ENCODE data around the gene BBS4. TPM values are rescaled to one million over a fixed set of nuclear protein-coding genes. Genes with fewer than 3 reads are reported as not detected.

Gene BBS4
- total and polyA plus RNA-seq, 8 donors = 8.6 to 19.2 (median 10.4) TPM

DNA sequence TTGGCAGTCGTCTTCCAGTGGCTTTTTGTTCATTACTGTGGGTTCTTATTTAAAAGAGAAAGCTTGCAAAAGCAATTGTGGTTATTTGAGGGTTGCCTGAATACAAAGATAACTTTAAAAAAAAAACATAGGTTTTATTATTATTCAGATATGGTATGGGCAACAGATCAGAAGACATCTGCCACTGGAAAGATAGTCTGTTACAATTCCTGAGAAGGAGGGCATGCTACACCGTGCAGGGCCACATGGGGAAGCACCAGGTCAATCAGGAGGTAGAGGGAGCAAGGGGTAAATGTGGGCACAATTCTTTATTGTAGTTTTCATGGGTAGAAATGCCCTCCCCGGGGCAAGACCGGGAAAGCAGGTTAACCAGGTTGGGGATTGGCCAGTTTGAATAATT lies 46.5 kb downstream of the BBS4 start:
- 86 to 88% methylated on average over 4 of the region's 4 CpGs for whole genome bisulfite sequencing, 2 donors
- no peaks in the 10 kb centered on the region for H3K9me3 ChIP-seq
- intact Hi-C loops (cut with DNase I) = no loop called here
- FAIRE-seq (no peak), ATAC-seq (no peak), DNase-seq (no peak)
- peaks cover 4 to 21% (median 10%) of the 10 kb centered on the region in 3 donors for H3K36me3 ChIP-seq
- no peaks in the 10 kb centered on the region for H3K27me3 ChIP-seq
- H3K4me1 ChIP-seq = no peaks in the 10 kb centered on the region
- no peak for TF ChIP-seq CTCF (IDR thresholded peaks at IDR 0.05)
- no peak overlapping the region for H3K27ac ChIP-seq
- no peak overlapping the region for H3K4me3 ChIP-seq

DNA sequence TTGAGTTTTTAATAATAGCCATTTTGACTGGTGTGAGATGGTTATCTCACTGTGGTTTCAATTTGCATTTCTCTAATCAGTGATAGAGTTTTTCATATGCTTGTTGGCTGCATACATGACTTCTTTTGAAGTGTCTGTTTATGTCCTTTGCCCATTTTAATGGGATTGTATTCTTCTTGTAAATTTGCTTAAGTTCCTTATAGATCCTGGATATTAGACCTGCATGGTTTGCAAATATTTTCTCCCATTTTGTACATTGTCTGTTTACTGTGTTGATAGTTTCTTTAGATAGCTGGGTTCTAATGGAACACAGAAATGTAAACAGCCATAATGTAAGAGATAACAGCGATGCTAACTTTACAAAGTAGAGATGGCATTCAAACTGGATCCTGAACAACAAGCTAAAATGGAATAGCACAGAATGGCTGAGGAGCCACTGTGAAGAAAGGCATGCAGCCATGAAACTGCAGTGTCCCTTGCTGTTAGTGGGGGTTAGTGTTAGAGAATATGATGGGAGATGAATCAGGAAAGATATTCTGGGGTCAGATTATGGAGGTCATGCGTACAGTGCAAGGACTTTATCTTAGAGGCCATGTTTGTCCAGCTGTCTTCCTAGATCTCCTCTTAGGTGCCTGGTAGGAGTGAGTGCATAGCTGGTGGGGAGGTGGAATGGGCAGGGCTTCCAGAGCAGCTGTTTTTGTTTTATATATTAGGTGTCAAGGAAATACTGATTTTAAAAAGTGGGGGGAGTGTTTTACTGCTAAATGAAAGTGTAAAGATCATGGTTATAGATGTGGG lies 48.1 kb downstream of the BBS4 start:
- Histone ChIP-seq H3K9me3 (no peaks in the 10 kb centered on the region), H3K27ac (no peak overlapping the region), H3K36me3 (peaks cover 4 to 19% (median 10%) of the 10 kb centered on the region in 3 donors), H3K4me3 (no peak overlapping the region), H3K4me1 (no peaks in the 10 kb centered on the region), H3K27me3 (no peaks in the 10 kb centered on the region)
- FAIRE-seq (no peak), DNase-seq (no peak), ATAC-seq (peak in 2 of 4 donors; percentile 30 to 53)
- WGBS, 2 donors = 48% methylated on average over 2 of the region's 2 CpGs
- no peak for TF ChIP-seq CTCF (IDR thresholded peaks at IDR 0.05)
- intact Hi-C loops (cut with DNase I) = no loop called here

DNA sequence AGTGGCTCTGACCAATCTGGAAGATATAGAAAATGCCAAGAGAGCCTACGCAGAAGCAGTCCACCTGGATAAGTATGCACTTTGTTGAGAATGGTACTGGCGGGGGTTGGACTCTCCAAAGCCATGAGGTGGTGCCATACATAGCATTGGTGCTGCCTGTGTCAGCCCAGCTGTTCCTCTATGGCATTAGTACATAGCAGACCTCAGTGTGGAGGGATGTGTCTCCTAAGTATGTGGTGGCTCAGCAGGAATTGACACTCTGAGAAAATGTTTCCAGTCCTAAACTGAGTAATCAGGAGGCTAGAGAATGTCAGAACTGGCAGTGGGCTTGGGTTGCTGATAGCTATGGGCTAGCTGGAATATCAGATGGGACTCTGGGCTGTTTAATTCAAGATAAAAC lies 49.1 kb downstream of the BBS4 start:
- no peak for FAIRE-seq

GRCh38 chr15:72737061-72737460 lies 51.1 kb downstream of the BBS4 start:
- H3K27ac ChIP-seq = peak overlapping the region in 1 of 4 donors; percentile 13
- H3K9me3 ChIP-seq = no peaks in the 10 kb centered on the region
- no peaks in the 10 kb centered on the region for H3K4me1 ChIP-seq
- DNase-seq (no peak), ATAC-seq (peak; percentile 27 to 40 (median 30)), FAIRE-seq (no peak)
- intact Hi-C loops (cut with DNase I) = no loop called here
- H3K36me3 ChIP-seq = peaks cover 0 to 33% (median 10%) of the 10 kb centered on the region in 3 donors
- no peak for TF ChIP-seq CTCF (IDR thresholded peaks at IDR 0.05)
- no peaks in the 10 kb centered on the region for H3K27me3 ChIP-seq
- WGBS, 2 donors = 68 to 73% methylated on average over 3 of the region's 3 CpGs
- H3K4me3 ChIP-seq = no peak overlapping the region

More for the DNA sequence above, 49.1 kb downstream of the BBS4 start:
- Histone ChIP-seq H3K27ac (no peak overlapping the region), H3K27me3 (no peaks in the 10 kb centered on the region), H3K9me3 (no peaks in the 10 kb centered on the region), H3K4me1 (no peaks in the 10 kb centered on the region), H3K4me3 (no peak overlapping the region), H3K36me3 (peaks cover 4 to 24% (median 10%) of the 10 kb centered on the region in 3 donors)
- no peak for TF ChIP-seq CTCF (IDR thresholded peaks at IDR 0.05)
- ATAC-seq (no peak), DNase-seq (no peak)
- WGBS, 2 donors = 93 to 96% methylated on average over 2 of the region's 2 CpGs
- intact Hi-C loops (cut with DNase I) = no loop called here

DNA sequence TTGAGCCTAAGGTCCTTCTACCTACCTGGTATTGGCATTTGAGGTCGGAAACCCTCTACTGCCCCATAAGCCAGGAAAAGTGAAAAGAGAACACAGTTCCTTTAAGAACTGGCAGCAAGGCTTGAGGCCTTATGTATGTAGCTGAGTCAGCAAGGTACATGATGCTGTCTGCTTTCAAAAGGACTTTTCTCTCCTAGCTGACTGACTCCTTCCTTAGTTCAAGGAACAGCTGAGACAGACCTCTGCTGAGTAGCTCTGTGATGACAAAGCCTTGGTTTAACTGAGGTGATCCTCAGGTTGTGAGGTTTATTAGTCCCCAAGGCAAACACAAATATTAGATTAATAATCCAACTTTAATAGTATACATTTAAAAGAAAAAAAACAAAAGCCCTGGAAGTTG lies 51.7 kb downstream of the BBS4 start:
- no peak for TF ChIP-seq CTCF (IDR thresholded peaks at IDR 0.05)
- intact Hi-C loops (cut with DNase I) = no loop called here
- Histone ChIP-seq H3K4me3 (no peak overlapping the region), H3K36me3 (peaks cover 0 to 33% (median 10%) of the 10 kb centered on the region in 3 donors), H3K27ac (no peak overlapping the region), H3K4me1 (no peaks in the 10 kb centered on the region), H3K27me3 (no peaks in the 10 kb centered on the region), H3K9me3 (no peaks in the 10 kb centered on the region)
- FAIRE-seq (no peak), ATAC-seq (peak in 1 of 4 donors; percentile 24), DNase-seq (no peak)
- WGBS, 2 donors = 90 to 96% methylated on average over 1 of the region's 1 CpG
